Mesenchymal stem cell (in vitro differentiated cells and primary cell): ENCODE measurements around the gene SEPHS2.

Experiments
- DNase-seq: peaks from one replicate; pipeline ENCODE4 v3.0.0-alpha.2; 2013
- H2AFZ ChIP-seq: one replicate; pipeline ENCODE4 v1.6.1; 2013; ENCODE audit warnings: low read depth, mild to moderate bottlenecking, control low read depth, inconsistent platforms, low read length, moderate library complexity
- H2AK5ac ChIP-seq: 2 replicates; pipeline ENCODE4 v1.6.1; 2013; ENCODE audit warnings: low read length, moderate library complexity, mild to moderate bottlenecking, inconsistent platforms; ENCODE audit not compliant: severe bottlenecking
- H2BK120ac ChIP-seq: one replicate; pipeline ENCODE4 v1.6.1; 2013; ENCODE audit warnings: low read depth, mild to moderate bottlenecking, inconsistent platforms, low read length, moderate library complexity
- H2BK12ac ChIP-seq, 2 experiments: one replicate each; pipeline ENCODE4 v1.6.1; 2013; ENCODE audit warnings: inconsistent platforms in 2 of 2, low read length in 2 of 2, mild to moderate bottlenecking in 2 of 2, moderate library complexity in 2 of 2, control low read depth in 1 of 2
- H2BK15ac ChIP-seq: one replicate; pipeline ENCODE4 v1.6.1; 2013; ENCODE audit warnings: mild to moderate bottlenecking, low read depth, inconsistent platforms; ENCODE audit not compliant: poor library complexity, severe bottlenecking
- H2BK5ac ChIP-seq: 2 replicates; pipeline ENCODE4 v1.6.1; 2013; ENCODE audit warnings: low read depth, mild to moderate bottlenecking, low read length, control low read depth, inconsistent platforms; ENCODE audit not compliant: poor library complexity, severe bottlenecking
- H3K14ac ChIP-seq, 2 experiments: one replicate each; pipeline ENCODE4 v1.6.1; 2013; ENCODE audit warnings: inconsistent platforms in 2 of 2, low read length in 2 of 2, control low read depth in 1 of 2, mild to moderate bottlenecking in 1 of 2, moderate library complexity in 1 of 2
- H3K18ac ChIP-seq, 2 experiments: one replicate each; pipeline ENCODE4 v1.6.1; 2013; ENCODE audit warnings: inconsistent platforms in 2 of 2, low read length in 2 of 2, control low read depth in 1 of 2, low read depth in 1 of 2, mild to moderate bottlenecking in 1 of 2
- H3K23ac ChIP-seq, 2 experiments: one replicate each; pipeline ENCODE4 v1.6.1; 2013; ENCODE audit warnings: inconsistent platforms in 2 of 2, low read length in 2 of 2, mild to moderate bottlenecking in 2 of 2, moderate library complexity in 2 of 2, control low read depth in 1 of 2
- H3K27ac ChIP-seq: 2 replicates; pipeline ENCODE4 v1.5.1; 2013; ENCODE audit warnings: mild to moderate bottlenecking, moderate library complexity, low read length, control low read depth, inconsistent platforms; ENCODE audit not compliant: poor library complexity, severe bottlenecking
- H3K27me3 ChIP-seq, 2 experiments: 2 replicates each; pipeline versions ENCODE4 v1.6.1 to v1.7.0; 2013; ENCODE audit warnings: low read length in 2 of 2, mild to moderate bottlenecking in 2 of 2, moderate library complexity in 2 of 2, control low read depth in 1 of 2, inconsistent platforms in 1 of 2; ENCODE audit not compliant: control insufficient read depth in 1 of 2, insufficient read depth in 1 of 2
- H3K36me3 ChIP-seq, 2 experiments: 2 replicates each; pipeline versions ENCODE4 v1.6.1 to v1.7.0; 2013; ENCODE audit warnings: low read length in 2 of 2, control low read depth in 1 of 2, inconsistent platforms in 1 of 2, low read depth in 1 of 2, mild to moderate bottlenecking in 1 of 2; ENCODE audit not compliant: insufficient read depth in 2 of 2, control insufficient read depth in 1 of 2
- H3K4ac ChIP-seq, 2 experiments: one replicate each; pipeline ENCODE4 v1.6.1; 2013; ENCODE audit warnings: inconsistent platforms in 2 of 2, low read length in 2 of 2, mild to moderate bottlenecking in 2 of 2, moderate library complexity in 2 of 2, control low read depth in 1 of 2, low read depth in 1 of 2
- H3K4me1 ChIP-seq: 2 replicates; pipeline ENCODE4 v1.6.1; 2013; ENCODE audit warnings: low read depth, low read length, control low read depth; ENCODE audit not compliant: control insufficient read depth, insufficient read depth
- H3K4me2 ChIP-seq: 2 replicates; pipeline ENCODE4 v1.6.1; 2013; ENCODE audit warnings: low read length, mild to moderate bottlenecking, inconsistent platforms; ENCODE audit not compliant: poor library complexity, severe bottlenecking
- H3K4me3 ChIP-seq, 2 experiments: 2 replicates each; pipeline versions ENCODE4 v1.5.1 to v1.7.0; 2013; ENCODE audit warnings: low read length in 2 of 2, mild to moderate bottlenecking in 2 of 2, control low read depth in 1 of 2, low read depth in 1 of 2; ENCODE audit not compliant: insufficient read depth in 1 of 2
- H3K79me1 ChIP-seq: replicated peaks from 2 replicates; pipeline ENCODE4 v1.6.1; 2013; ENCODE audit warnings: mild to moderate bottlenecking, control low read depth, low read length, inconsistent platforms; ENCODE audit not compliant: poor library complexity, severe bottlenecking
- H3K9ac ChIP-seq: 2 replicates; pipeline ENCODE4 v1.7.0; 2013; ENCODE audit warnings: mild to moderate bottlenecking, low read length, moderate library complexity
- H3K9me3 ChIP-seq: 2 replicates; pipeline ENCODE4 v1.7.0; 2013; ENCODE audit warnings: mild to moderate bottlenecking, low read length; ENCODE audit not compliant: control insufficient read depth
- H4K8ac ChIP-seq: one replicate; pipeline ENCODE4 v1.6.1; 2013; ENCODE audit warnings: inconsistent platforms, mild to moderate bottlenecking, low read length, moderate library complexity
- H4K91ac ChIP-seq: one replicate; pipeline ENCODE4 v1.6.1; 2013; ENCODE audit warnings: mild to moderate bottlenecking, low read length, inconsistent platforms
- WGBS: methylation state at CpG from one replicate; pipeline ENCODE4 v1.1.7; 2013; ENCODE audit warnings: mixed read lengths; 5-methylcytosine and 5-hydroxymethylcytosine counted together

SEPHS2 gene

GRCh38 chr16:30416047-30416603 lies 29.5 kb downstream of the SEPHS2 start:
- peaks cover 25% of the 10 kb centered on the region for H3K79me1 ChIP-seq
- peaks cover 27 to 45% of the 10 kb centered on the region in 2 experiments for H3K36me3 ChIP-seq
- DNase-seq: no peak
- H2BK5ac ChIP-seq: no peak overlapping the region
- no peak overlapping the region for H2AK5ac ChIP-seq
- peak overlapping the region; percentile 22 for H3K9ac ChIP-seq
- H3K27me3 ChIP-seq: no peaks in the 10 kb centered on the region
- H3K14ac ChIP-seq: no peak overlapping the region
- no peaks in the 10 kb centered on the region for H3K9me3 ChIP-seq
- WGBS: 95% methylated on average over 4 of the region's 4 CpGs
- H3K4me1 ChIP-seq: peaks cover 20% of the 10 kb centered on the region
- no peak overlapping the region for H4K8ac ChIP-seq
- H3K4me3 ChIP-seq: no peak overlapping the region
- H3K27ac ChIP-seq: no peak overlapping the region
- no peak overlapping the region for H4K91ac ChIP-seq
- H3K4ac ChIP-seq: no peak overlapping the region
- no peak overlapping the region for H3K18ac ChIP-seq
- no peak overlapping the region for H2AFZ ChIP-seq
- H3K23ac ChIP-seq: no peak overlapping the region
- H3K4me2 ChIP-seq: no peak overlapping the region
- H2BK15ac ChIP-seq: no peak overlapping the region
- no peak overlapping the region for H2BK12ac ChIP-seq
- no peak overlapping the region for H2BK120ac ChIP-seq

- DNase-seq: no peak
- Histone ChIP-seq H3K9me3 (no peaks in the 10 kb centered on the region), H3K14ac (no peak overlapping the region), H4K8ac (no peak overlapping the region), H2BK15ac (no peak overlapping the region), H3K27ac (no peak overlapping the region), H2BK12ac (no peak overlapping the region), H3K27me3 (no peaks in the 10 kb centered on the region), H2AK5ac (no peak overlapping the region), H3K23ac (no peak overlapping the region), H2BK120ac (no peak overlapping the region), H3K4me2 (no peak overlapping the region), H3K4me1 (peaks cover 25% of the 10 kb centered on the region), H4K91ac (no peak overlapping the region), H3K36me3 (peaks cover 30 to 46% of the 10 kb centered on the region in 2 experiments), H3K4ac (no peak overlapping the region), H3K4me3 (no peak overlapping the region), H3K9ac (no peak overlapping the region), H3K18ac (no peak overlapping the region), H2BK5ac (no peak overlapping the region), H3K79me1 (peaks cover 28% of the 10 kb centered on the region), H2AFZ (no peak overlapping the region)
- WGBS: 98% methylated on average over 3 of the region's 5 CpGs
Measured at GRCh38 chr16:30414159-30414558, 31.5 kb downstream of the SEPHS2 start.

- 95% methylated on average over 5 of the region's 6 CpGs for WGBS
- peaks cover 26% of the 10 kb centered on the region for H3K79me1 ChIP-seq
- no peak overlapping the region for H3K4me3 ChIP-seq
- DNase-seq: no peak
- no peaks in the 10 kb centered on the region for H3K9me3 ChIP-seq
- no peak overlapping the region for H2BK120ac ChIP-seq
- no peak overlapping the region for H4K8ac ChIP-seq
- H3K4ac ChIP-seq: no peak overlapping the region
- no peak overlapping the region for H3K23ac ChIP-seq
- peak overlapping the region; percentile 91 for H2AK5ac ChIP-seq
- no peak overlapping the region for H2BK15ac ChIP-seq
- H2AFZ ChIP-seq: no peak overlapping the region
- no peak overlapping the region for H2BK12ac ChIP-seq
- no peak overlapping the region for H4K91ac ChIP-seq
- H3K36me3 ChIP-seq: peaks cover 29 to 46% of the 10 kb centered on the region in 2 experiments
- no peaks in the 10 kb centered on the region for H3K27me3 ChIP-seq
- H3K27ac ChIP-seq: peak overlapping the region; percentile 44
- H2BK5ac ChIP-seq: no peak overlapping the region
- H3K18ac ChIP-seq: no peak overlapping the region
- H3K4me1 ChIP-seq: peaks cover 28% of the 10 kb centered on the region
- peak overlapping the region; percentile 69 for H3K9ac ChIP-seq
- H3K14ac ChIP-seq: no peak overlapping the region
- no peak overlapping the region for H3K4me2 ChIP-seq
Measured at GRCh38 chr16:30413112-30413806, 32.4 kb downstream of the SEPHS2 start.

- H2BK15ac ChIP-seq: no peak overlapping the region
Measured at GRCh38 chr16:30409125-30410060, 36.3 kb downstream of the SEPHS2 start.

More at GRCh38 chr16:30409125-30410060, 36.3 kb downstream of the SEPHS2 start:
- H3K4me1 ChIP-seq: peaks cover 22% of the 10 kb centered on the region
- H3K18ac ChIP-seq: no peak overlapping the region
- H4K8ac ChIP-seq: peak overlapping the region; percentile 46
- H2BK5ac ChIP-seq: no peak overlapping the region
- peak; percentile 89 for DNase-seq
- H2BK12ac ChIP-seq: no peak overlapping the region
- no peak overlapping the region for H2BK120ac ChIP-seq
- no peak overlapping the region for H3K23ac ChIP-seq
- no peak overlapping the region for H3K4ac ChIP-seq
- H3K4me3 ChIP-seq: peak overlapping the region in 1 of 2 experiments; percentile 56
- no peak overlapping the region for H2AK5ac ChIP-seq
- H3K36me3 ChIP-seq: peaks cover 15 to 35% of the 10 kb centered on the region in 2 experiments
- peaks cover 17% of the 10 kb centered on the region for H3K79me1 ChIP-seq
- H2AFZ ChIP-seq: no peak overlapping the region
- no peak overlapping the region for H3K14ac ChIP-seq
- H3K9me3 ChIP-seq: no peaks in the 10 kb centered on the region
- peak overlapping the region; percentile 20 for H3K4me2 ChIP-seq
- WGBS: 51% methylated on average over 15 of the region's 15 CpGs
- peak overlapping the region; percentile 7 for H3K27ac ChIP-seq
- H3K9ac ChIP-seq: peak overlapping the region; percentile 71
- no peak overlapping the region for H4K91ac ChIP-seq
- H3K27me3 ChIP-seq: no peaks in the 10 kb centered on the region
